Spleen (tissue), 3 donors: ENCODE data around the gene IDS.

ENCODE experiments used
- POLR2A ChIP-seq, 3 donors: fragments of 450-650 bp; IDR thresholded peaks; one replicate each; pipeline ENCODE4 v1.5.1; 2017; ENCODE audit warnings: antibody characterized with exemption in 3 of 3, mild to moderate bottlenecking in 1 of 3
- POLR2AphosphoS5 ChIP-seq, 3 donors: sonication (generic); formaldehyde crosslinking; IDR thresholded peaks; one replicate each; pipeline ENCODE4 v1.5.1; 2017; ENCODE audit warnings: antibody characterized with exemption in 3 of 3

DNA sequence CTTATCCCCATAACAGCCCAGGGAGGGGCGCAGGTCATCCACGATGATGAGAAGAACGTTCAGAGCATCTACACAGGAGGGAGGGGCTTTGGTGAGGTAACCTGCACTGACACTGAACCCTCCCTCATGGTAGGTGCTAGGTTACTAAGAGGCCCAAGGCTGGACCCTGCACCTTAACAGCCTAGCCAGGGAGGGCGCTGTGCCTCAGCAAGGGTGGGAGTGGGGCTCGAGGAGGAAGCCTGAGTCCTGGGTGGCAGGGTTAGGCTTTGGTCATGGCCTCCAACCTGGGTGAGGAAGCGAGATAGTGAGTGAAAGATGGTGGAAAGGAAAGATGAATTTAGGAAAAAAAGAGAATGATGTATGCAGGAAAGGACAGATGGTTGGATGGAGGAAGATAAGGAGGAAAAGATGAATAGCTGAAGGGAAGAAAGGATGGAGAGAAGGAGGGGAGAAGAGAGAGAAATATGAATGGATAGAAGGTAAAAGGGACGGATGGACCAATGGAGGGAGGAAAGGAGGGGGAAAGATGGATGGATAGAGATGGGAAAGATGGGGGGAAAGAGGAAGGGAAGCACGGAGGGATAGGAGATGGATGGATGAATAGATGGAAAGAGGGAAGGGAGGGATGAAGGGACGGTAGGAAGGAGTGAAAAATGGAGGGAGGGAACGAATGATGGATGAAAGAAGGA, 736 bp downstream of the IDS start:
- peak in 2 of 3 donors; percentile 17 to 38 for TF ChIP-seq POLR2AphosphoS5 (IDR thresholded peaks at IDR 0.05)
- no peak for TF ChIP-seq POLR2A (IDR thresholded peaks at IDR 0.05)
